Neural cell (in vitro differentiated cells): ENCODE results near the gene NDUFB8.

Source experiments
- EP300 ChIP-seq: fragments of 450-650 bp; conservative IDR thresholded peaks from 2 replicates; pipeline ENCODE4 v1.6.1; 2014; ENCODE audit warnings: antibody characterized with exemption, mild to moderate bottlenecking, moderate library complexity; ENCODE audit not compliant: poor library complexity, severe bottlenecking
- EZH2 ChIP-seq: fragments of 200-600, 300-800 bp; shearing (Covaris generic), sonication (generic); IDR thresholded peaks from 2 replicates; pipeline ENCODE4 v1.6.1; 2014; ENCODE audit warnings: antibody characterized with exemption, low read length, borderline replicate concordance, mild to moderate bottlenecking; ENCODE audit not compliant: insufficient read depth, poor library complexity, severe bottlenecking
- MXI1 ChIP-seq: fragments of 450-650 bp; conservative IDR thresholded peaks from 2 replicates; pipeline ENCODE4 v1.6.1; 2014; ENCODE audit warnings: antibody characterized with exemption, mild to moderate bottlenecking; ENCODE audit not compliant: poor library complexity, severe bottlenecking
- POLR2AphosphoS5 ChIP-seq: IDR thresholded peaks from 2 replicates; pipeline ENCODE4 v1.6.1; 2012
- SMC3 ChIP-seq: fragments of 450-650 bp; conservative IDR thresholded peaks from 2 replicates; pipeline ENCODE4 v1.6.1; 2014; ENCODE audit warnings: antibody characterized with exemption, mild to moderate bottlenecking, moderate library complexity; ENCODE audit not compliant: poor library complexity
- TF ChIP-seq, protein P1 (sequence below): fragments of 450-650 bp; IDR thresholded peaks from 2 replicates; pipeline ENCODE4 v1.5.1; 2014; ENCODE audit warnings: antibody characterized with exemption, mild to moderate bottlenecking, moderate library complexity; ENCODE audit not compliant: poor library complexity, severe bottlenecking
- TF ChIP-seq, protein P2 (sequence below): IDR thresholded peaks from 2 replicates; pipeline ENCODE4 v1.6.1; 2012; ENCODE audit warnings: borderline replicate concordance

DNA sequence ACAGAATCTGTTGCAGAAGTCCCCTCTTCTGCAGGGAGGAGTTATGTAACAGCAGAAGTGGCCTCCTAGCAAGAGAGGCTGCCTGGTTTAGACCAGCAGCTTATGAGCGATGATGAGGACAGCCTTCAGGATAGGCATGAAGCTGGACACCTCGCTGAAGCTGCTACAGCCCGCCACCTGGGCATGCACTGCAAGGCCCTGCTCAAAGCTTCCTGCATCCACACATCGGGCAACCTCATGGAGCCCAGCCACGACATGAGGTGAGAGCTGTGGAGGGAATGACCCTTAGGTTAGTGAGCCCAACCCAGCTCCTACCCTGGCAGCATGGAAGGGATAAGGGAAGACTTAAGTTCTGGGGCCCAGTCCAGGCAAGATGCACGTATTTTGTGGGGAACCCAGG is 42.1 kb downstream of the NDUFB8 start:
- TF ChIP-seq, protein P1, sequence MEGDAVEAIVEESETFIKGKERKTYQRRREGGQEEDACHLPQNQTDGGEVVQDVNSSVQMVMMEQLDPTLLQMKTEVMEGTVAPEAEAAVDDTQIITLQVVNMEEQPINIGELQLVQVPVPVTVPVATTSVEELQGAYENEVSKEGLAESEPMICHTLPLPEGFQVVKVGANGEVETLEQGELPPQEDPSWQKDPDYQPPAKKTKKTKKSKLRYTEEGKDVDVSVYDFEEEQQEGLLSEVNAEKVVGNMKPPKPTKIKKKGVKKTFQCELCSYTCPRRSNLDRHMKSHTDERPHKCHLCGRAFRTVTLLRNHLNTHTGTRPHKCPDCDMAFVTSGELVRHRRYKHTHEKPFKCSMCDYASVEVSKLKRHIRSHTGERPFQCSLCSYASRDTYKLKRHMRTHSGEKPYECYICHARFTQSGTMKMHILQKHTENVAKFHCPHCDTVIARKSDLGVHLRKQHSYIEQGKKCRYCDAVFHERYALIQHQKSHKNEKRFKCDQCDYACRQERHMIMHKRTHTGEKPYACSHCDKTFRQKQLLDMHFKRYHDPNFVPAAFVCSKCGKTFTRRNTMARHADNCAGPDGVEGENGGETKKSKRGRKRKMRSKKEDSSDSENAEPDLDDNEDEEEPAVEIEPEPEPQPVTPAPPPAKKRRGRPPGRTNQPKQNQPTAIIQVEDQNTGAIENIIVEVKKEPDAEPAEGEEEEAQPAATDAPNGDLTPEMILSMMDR: no peak
- TF ChIP-seq POLR2AphosphoS5: no peak
- no peak for TF ChIP-seq EZH2
- TF ChIP-seq, protein P2, sequence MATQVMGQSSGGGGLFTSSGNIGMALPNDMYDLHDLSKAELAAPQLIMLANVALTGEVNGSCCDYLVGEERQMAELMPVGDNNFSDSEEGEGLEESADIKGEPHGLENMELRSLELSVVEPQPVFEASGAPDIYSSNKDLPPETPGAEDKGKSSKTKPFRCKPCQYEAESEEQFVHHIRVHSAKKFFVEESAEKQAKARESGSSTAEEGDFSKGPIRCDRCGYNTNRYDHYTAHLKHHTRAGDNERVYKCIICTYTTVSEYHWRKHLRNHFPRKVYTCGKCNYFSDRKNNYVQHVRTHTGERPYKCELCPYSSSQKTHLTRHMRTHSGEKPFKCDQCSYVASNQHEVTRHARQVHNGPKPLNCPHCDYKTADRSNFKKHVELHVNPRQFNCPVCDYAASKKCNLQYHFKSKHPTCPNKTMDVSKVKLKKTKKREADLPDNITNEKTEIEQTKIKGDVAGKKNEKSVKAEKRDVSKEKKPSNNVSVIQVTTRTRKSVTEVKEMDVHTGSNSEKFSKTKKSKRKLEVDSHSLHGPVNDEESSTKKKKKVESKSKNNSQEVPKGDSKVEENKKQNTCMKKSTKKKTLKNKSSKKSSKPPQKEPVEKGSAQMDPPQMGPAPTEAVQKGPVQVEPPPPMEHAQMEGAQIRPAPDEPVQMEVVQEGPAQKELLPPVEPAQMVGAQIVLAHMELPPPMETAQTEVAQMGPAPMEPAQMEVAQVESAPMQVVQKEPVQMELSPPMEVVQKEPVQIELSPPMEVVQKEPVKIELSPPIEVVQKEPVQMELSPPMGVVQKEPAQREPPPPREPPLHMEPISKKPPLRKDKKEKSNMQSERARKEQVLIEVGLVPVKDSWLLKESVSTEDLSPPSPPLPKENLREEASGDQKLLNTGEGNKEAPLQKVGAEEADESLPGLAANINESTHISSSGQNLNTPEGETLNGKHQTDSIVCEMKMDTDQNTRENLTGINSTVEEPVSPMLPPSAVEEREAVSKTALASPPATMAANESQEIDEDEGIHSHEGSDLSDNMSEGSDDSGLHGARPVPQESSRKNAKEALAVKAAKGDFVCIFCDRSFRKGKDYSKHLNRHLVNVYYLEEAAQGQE: no peak
- TF ChIP-seq MXI1: no peak
- no peak for TF ChIP-seq SMC3
- no peak for TF ChIP-seq EP300
